Mucosa of stomach (tissue), 1 donor: ENCODE measurements around the gene LRRC36.

Source experiments
- H3K27me3 ChIP-seq: one replicate; pipeline ENCODE4 v1.7.0; 2013; ENCODE audit warnings: mild to moderate bottlenecking, low read length; ENCODE audit not compliant: control insufficient read depth, insufficient read depth
- H3K36me3 ChIP-seq: one replicate; pipeline ENCODE4 v1.7.0; 2013; ENCODE audit warnings: low read length; ENCODE audit not compliant: control insufficient read depth, insufficient read depth
- H3K4me1 ChIP-seq: one replicate; pipeline ENCODE4 v1.7.0; 2013; ENCODE audit warnings: mild to moderate bottlenecking, low read length; ENCODE audit not compliant: control insufficient read depth, insufficient read depth
- H3K4me3 ChIP-seq: one replicate; pipeline ENCODE4 v1.7.0; 2013; ENCODE audit warnings: low read length
- H3K9ac ChIP-seq: one replicate; pipeline ENCODE4 v1.7.0; 2013; ENCODE audit warnings: mild to moderate bottlenecking, low read length, moderate library complexity
- H3K9me3 ChIP-seq: one replicate; pipeline ENCODE4 v1.7.0; 2013; ENCODE audit warnings: mild to moderate bottlenecking, low read length, moderate library complexity; ENCODE audit not compliant: control insufficient read depth
- donor health status: Pancreatic carcinoma.

The LRRC36 gene

DNA sequence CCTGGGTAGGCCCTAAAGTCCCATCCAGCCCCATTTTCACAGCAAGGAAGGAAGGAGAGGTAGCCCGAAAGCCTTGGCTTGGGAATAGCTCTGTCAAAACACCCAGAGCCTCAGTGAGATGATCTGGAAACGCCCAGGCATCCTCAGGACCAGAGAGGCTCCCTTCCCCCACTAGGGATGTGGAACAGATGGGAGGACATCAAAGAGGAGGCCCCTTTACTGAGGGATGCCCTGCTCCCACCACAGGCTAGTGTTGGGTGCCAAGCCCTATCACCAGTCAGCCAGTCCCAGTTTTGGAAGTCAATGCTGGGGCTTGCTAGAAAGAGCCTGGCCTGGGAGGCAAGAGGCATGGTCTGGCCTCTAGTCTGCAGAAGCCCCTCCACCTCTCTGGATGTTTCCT, 62.0 kb downstream of the LRRC36 start:
- Histone ChIP-seq H3K4me3 (no peak overlapping the region), H3K9me3 (no peaks in the 10 kb centered on the region), H3K4me1 (peaks cover 25% of the 10 kb centered on the region), H3K27me3 (peaks cover 1% of the 10 kb centered on the region), H3K9ac (no peak overlapping the region), H3K36me3 (no peaks in the 10 kb centered on the region)

DNA sequence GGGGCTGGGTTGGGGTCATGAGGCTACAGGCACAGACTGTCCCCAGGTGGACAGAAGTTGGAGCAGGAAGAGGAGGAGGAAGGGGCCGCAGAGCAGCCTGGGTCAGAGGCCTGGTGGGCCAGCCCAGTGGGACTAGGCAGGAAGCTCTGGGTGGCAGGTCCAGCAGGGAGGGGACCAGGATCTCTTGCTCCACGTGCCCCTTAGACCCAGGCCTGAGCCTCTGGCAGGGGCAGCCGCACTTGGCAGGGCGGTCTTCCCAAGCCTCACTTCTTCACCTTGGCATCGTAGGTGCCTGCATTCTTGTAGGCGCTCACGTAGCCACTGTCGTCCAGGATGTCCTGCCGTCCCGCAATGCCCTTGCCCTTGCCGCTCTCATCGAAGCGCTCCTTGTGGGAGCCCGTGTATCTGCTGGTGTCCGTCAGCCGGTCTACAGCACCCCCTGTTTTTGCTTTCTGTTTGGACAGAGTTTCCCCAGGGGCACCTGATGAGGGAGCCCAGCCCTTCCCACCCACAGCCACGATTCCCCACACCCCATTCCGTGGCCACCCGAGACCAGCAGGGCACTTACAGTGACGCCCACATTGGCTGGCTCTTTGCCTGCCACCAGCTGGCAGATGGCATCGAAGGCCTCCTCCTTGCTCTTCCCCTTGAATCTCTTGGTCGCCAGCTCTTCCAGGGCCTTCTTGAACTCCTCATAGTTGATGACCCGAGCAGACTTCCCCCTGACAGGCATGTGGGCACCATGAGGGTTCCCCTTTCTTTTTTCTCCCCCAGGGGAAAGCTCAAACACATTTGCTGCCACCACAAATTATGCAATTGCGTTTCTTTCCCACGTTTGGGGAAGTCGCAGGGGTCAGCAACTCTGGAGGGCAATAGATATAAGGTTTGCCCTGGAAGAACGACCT, 63.5 kb downstream of the LRRC36 start:
- Histone ChIP-seq H3K27me3 (peaks cover 6% of the 10 kb centered on the region), H3K36me3 (no peaks in the 10 kb centered on the region), H3K9me3 (no peaks in the 10 kb centered on the region), H3K4me1 (peaks cover 37% of the 10 kb centered on the region), H3K4me3 (no peak overlapping the region), H3K9ac (no peak overlapping the region)

DNA sequence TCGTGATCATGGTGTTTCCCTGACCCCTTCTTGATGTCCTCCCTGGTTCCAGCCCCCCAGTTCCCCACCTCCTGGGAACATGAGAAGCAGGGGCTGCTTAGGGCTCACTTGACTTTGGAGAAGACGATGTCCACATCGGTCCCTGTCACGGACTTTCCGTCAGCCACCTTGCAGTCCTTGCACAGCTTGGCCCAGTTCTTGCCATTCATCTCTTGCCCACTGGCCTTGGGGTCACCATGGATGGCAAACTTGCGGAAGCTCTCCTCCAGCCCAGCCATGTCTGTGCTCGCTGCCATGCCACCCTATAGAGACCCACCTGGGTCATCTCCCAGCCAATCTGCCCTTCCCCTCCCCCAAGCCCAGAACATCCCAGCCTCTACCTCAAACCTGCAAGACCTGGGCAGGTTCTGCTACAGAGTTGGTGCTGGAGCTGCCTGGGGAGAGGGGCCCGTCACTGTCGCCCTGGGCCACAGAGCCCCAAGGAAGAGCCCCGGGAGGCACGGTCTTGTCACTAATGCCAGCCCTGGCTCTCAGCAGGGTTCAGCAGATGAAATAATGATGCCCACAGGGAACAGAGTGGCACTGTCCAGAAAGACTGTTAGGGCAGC, 64.3 kb downstream of the LRRC36 start:
- Histone ChIP-seq H3K4me3 (no peak overlapping the region), H3K9ac (no peak overlapping the region), H3K27me3 (peaks cover 6% of the 10 kb centered on the region), H3K9me3 (no peaks in the 10 kb centered on the region), H3K36me3 (no peaks in the 10 kb centered on the region), H3K4me1 (peaks cover 45% of the 10 kb centered on the region)

- Histone ChIP-seq H3K36me3 (no peaks in the 10 kb centered on the region), H3K27me3 (peaks cover 6% of the 10 kb centered on the region), H3K4me3 (peak overlapping the region; percentile 85), H3K4me1 (peaks cover 52% of the 10 kb centered on the region), H3K9ac (peak overlapping the region; percentile 72), H3K9me3 (no peaks in the 10 kb centered on the region)
Measured at GRCh38 chr16:67391424-67392300, 65.0 kb downstream of the LRRC36 start.

DNA sequence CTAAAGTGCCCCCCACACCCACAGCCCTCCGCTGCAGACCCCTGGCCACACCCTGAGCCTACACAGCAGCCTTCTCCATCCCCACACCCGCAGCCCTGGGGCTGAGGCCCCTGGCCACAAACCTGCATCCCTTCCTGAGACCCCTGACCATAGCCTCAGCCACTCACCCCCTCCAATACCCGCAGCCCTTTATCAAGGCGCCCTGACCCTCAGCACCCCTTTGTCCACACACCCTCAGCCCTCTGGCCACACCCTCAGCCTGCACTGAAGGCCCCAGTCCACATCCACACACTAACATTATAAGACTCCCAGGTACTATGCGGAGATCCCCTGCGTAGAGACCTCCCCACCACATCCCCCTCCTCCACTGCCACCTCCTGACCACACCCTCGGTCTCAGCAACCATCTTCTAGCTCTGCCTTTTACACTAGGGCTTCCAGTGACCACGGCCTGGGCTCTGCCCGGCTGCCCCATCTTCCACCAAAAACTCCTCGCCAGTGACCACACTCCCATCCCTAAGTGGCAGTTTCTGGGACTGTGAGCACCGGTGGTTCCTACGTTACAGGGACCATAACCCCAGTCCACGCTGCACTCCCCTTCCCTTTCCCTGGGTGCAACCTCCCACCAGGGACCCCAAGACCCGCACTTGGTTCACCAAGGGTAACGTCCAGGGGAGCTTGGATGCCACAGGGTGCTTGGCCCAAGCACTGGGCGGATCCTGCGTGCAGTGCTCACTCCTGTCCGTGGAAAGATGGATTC, 65.9 kb downstream of the LRRC36 start:
- H3K27me3 ChIP-seq = peaks cover 6% of the 10 kb centered on the region
- no peaks in the 10 kb centered on the region for H3K36me3 ChIP-seq
- H3K4me3 ChIP-seq = peak overlapping the region; percentile 85
- peak overlapping the region; percentile 72 for H3K9ac ChIP-seq
- peaks cover 61% of the 10 kb centered on the region for H3K4me1 ChIP-seq
- H3K9me3 ChIP-seq = no peaks in the 10 kb centered on the region

DNA sequence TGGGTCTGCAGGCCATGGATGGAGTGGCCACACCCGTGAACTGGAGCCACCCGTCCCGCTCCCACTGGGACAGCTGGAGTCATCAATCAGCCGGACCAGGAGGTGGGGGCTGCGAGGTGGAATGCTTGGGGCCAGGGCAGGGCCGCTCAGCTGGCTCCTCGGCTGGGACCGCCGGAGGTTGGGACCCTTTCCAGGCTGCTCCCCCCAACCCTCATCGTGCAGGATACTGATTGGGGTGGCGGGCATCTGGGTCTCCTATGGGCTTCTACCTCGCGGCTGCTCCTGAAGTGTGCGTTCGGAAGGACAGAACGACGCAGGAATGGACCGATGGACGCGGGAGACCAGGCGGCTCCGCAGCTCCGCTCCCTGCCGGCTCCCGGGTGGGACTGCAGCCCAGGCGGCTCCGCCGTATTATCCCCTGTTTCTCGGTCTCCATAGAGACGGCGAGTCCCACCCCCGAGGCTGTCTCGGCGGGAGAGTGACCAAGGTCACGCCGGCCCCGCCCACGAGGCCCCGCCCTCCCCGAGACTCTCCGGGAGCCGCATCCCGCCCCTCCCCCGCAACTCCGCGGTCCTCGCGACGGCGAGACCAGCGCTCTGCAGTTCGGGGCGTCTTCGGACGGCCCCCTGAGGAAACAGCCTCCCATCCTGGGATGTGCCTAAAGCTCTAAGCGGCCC, 66.6 kb downstream of the LRRC36 start, which contains the start of gene TPPP3:
Gene TPPP3, minus strand, starts transcription at position 388 of the 677 bp plus-strand sequence. CDS start 2,387 bp downstream, outside the sequence.
- H3K4me1 ChIP-seq = peaks cover 62% of the 10 kb centered on the region
- no peaks in the 10 kb centered on the region for H3K36me3 ChIP-seq
- H3K4me3 ChIP-seq = peak within 1 kb of the TSS; percentile 85
- H3K9me3 ChIP-seq = no peaks in the 10 kb centered on the region
- peaks cover 6% of the 10 kb centered on the region for H3K27me3 ChIP-seq
- peak within 1 kb of the TSS; percentile 72 for H3K9ac ChIP-seq

GRCh38 chr16:67393788-67394154, 67.2 kb downstream of the LRRC36 start:
- Histone ChIP-seq H3K9me3 (no peaks in the 10 kb centered on the region), H3K27me3 (peaks cover 6% of the 10 kb centered on the region), H3K4me3 (peak overlapping the region; percentile 63), H3K4me1 (peaks cover 62% of the 10 kb centered on the region), H3K36me3 (no peaks in the 10 kb centered on the region), H3K9ac (peak overlapping the region; percentile 72)

DNA sequence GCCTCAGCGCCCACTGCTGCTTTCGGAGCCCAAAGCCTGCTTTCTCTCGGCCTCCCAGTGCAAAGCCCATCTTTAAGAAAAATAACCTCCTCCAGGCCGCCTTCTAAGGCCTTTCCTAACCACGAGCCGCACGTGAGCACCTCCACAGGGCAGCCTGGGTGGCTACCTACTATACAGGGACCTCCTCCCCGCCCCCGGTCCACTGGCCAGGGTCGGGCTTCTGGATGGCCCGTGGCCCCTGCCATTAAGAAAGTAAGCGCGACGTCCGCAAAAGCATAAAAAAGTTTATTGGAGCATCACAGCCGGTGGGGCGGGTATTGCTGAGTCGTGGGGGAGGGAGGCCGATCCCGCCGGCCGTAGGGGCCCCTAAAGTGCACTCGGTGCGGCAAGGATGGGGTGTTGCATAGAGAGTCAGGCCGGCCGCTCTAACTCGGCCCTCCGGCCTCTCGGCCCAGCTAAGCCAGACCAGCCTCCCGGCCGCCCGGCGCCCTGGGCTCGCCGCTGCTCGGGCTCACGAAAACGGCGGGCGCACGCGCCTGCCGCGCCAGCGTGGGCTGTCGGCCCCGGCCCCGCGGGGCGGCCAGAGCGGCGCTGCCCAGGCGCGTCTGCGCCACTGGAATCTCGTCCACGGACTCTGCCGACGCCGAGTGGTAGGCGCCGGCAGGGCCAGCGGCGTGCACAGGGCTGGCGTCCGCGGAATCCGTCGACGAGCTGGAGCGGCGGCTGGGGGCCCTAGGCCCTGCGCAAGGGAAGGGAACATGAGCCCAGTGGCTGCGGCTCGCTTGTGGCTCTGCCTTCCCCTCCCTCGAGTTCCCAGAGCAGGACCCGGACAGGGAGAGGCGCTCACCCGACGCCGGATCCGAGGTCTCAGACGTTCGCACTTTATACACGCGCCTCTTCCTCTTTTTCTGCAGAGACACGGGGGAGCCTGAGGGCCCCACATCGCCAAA, 67.8 kb downstream of the LRRC36 start:
- no peak overlapping the region for H3K4me3 ChIP-seq
- no peaks in the 10 kb centered on the region for H3K9me3 ChIP-seq
- H3K27me3 ChIP-seq = peaks cover 6% of the 10 kb centered on the region
- H3K36me3 ChIP-seq = no peaks in the 10 kb centered on the region
- peak overlapping the region; percentile 72 for H3K9ac ChIP-seq
- H3K4me1 ChIP-seq = peaks cover 66% of the 10 kb centered on the region

- Histone ChIP-seq H3K9me3 (no peaks in the 10 kb centered on the region), H3K4me1 (peaks cover 72% of the 10 kb centered on the region), H3K4me3 (no peak overlapping the region), H3K27me3 (peaks cover 6% of the 10 kb centered on the region), H3K36me3 (no peaks in the 10 kb centered on the region), H3K9ac (peak overlapping the region; percentile 1)
Measured at GRCh38 chr16:67395105-67395457, 68.5 kb downstream of the LRRC36 start.

DNA sequence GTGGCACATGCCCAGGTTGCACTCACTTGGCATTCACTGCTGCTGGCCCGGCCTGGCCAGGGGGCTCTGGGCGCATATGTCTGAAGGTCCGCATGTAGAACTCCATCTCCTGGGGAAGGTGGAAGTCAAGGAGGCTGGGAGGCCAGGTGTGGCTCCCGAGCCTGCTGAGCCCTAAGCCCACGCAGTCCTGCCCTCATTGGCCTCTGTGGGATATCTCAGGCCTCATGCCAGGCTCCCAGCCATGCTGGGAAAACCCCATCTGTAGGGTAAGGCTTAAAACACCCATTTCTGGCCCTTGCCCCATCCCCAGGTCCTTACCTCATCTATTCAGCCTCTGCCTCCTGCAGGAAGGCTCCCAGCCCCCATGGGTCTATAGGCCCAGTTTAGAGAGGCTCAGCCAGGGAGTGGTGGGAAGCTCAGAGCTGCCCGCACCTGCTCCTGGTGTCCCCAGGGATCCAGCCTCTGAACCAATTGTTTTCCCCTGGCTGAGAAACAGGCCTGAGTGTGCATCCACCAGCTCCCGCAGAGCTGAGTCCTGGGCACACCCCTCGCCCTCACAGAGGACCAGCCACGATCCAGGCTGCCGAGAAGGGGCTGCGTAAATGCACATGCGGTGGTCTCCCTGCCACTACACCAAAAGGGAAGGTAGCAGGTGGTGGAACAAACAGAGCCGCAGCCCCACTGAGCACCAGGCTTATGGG, 69.0 kb downstream of the LRRC36 start:
- H3K9me3 ChIP-seq = no peaks in the 10 kb centered on the region
- peaks cover 72% of the 10 kb centered on the region for H3K4me1 ChIP-seq
- no peaks in the 10 kb centered on the region for H3K36me3 ChIP-seq
- no peak overlapping the region for H3K4me3 ChIP-seq
- peaks cover 6% of the 10 kb centered on the region for H3K27me3 ChIP-seq
- peak overlapping the region; percentile 51 for H3K9ac ChIP-seq
